H1 (cell line): ENCODE results near the gene PLSCR5. TPM values are rescaled to one million over a fixed set of nuclear protein-coding genes. Genes with fewer than 3 reads are reported as not detected.

Experiments
- CTCF ChIA-PET: fragments of 300-600 bp; sonication (Branson Sonifier 250); formaldehyde crosslinking; loops from one replicate; lab custom pipeline; 2021; ENCODE audit not compliant: partially characterized antibody; lab: Charles Lee
- POLR2A ChIA-PET: fragments of 300-600 bp; sonication (Branson Sonifier 250); formaldehyde crosslinking; loops from one replicate; lab custom pipeline; 2021; ENCODE audit warnings: inconsistent platforms; ENCODE audit not compliant: partially characterized antibody; lab: Charles Lee
- DNase-seq, 2 experiments: peaks; one replicate each; pipeline versions ENCODE4 v3.0.0 to v3.0.0-alpha.2; 2010 to 2022; ENCODE audit warnings: low spot score in 2 of 2, low read depth in 1 of 2, mixed read lengths in 1 of 2
- FAIRE-seq: peaks from 2 replicates; lab custom pipeline; 2011; peaks lifted over from hg19 to GRCh38; lab: Jason Lieb, UNC
- H2AFZ ChIP-seq: 2 replicates; pipeline ENCODE4 v1.8.1; 2012; ENCODE audit warnings: low read length, inconsistent platforms
- H2AK5ac ChIP-seq: 2 replicates; pipeline ENCODE4 v1.6.1; 2013; ENCODE audit warnings: low read depth, low read length
- H2BK120ac ChIP-seq: replicated peaks from 2 replicates; pipeline ENCODE3; 2013; ENCODE audit warnings: low read depth, low read length, inconsistent platforms
- H2BK12ac ChIP-seq: 2 replicates; pipeline ENCODE4 v1.6.1; 2013; ENCODE audit warnings: low read depth, low read length
- H2BK15ac ChIP-seq: 2 replicates; pipeline ENCODE4 v1.6.1; 2013; ENCODE audit warnings: low read length
- H2BK20ac ChIP-seq: 2 replicates; pipeline ENCODE4 v1.6.1; 2013; ENCODE audit warnings: low read length
- H2BK5ac ChIP-seq: 2 replicates; pipeline ENCODE4 v1.6.1; 2013; ENCODE audit warnings: low read depth, low read length
- H3K14ac ChIP-seq: 2 replicates; pipeline ENCODE4 v1.6.1; 2013; ENCODE audit warnings: inconsistent platforms; ENCODE audit not compliant: insufficient read length
- H3K18ac ChIP-seq: 2 replicates; pipeline ENCODE4 v1.6.1; 2013; ENCODE audit warnings: low read length; ENCODE audit errors: extremely low read depth
- H3K23ac ChIP-seq: 2 replicates; pipeline ENCODE4 v1.6.1; 2013; ENCODE audit warnings: inconsistent platforms; ENCODE audit not compliant: insufficient read length
- H3K23me2 ChIP-seq: 2 replicates; pipeline ENCODE4 v1.6.1; 2013; ENCODE audit warnings: low read depth, low read length
- H3K27ac ChIP-seq: 2 replicates; pipeline ENCODE4 v1.6.1; 2011; ENCODE audit warnings: low read depth, low read length, inconsistent platforms
- H3K27me3 ChIP-seq, 4 experiments: replicated peaks in 1 of 4; 1 replicate in 1 of 4; 2 replicates in 3 of 4; pipeline versions ENCODE4 v1.6.1 to v1.8.1; 2011 to 2013; ENCODE audit warnings: low read length in 3 of 4, mild to moderate bottlenecking in 3 of 4, inconsistent platforms in 2 of 4, mixed read lengths in 2 of 4, moderate library complexity in 1 of 4; ENCODE audit not compliant: control insufficient read depth in 3 of 4, insufficient read depth in 3 of 4; ENCODE audit errors: extremely low read depth in 1 of 4
- H3K36me3 ChIP-seq, 4 experiments: 2 replicates each; pipeline versions ENCODE4 v1.6.1 to v1.8.1; 2011 to 2013; ENCODE audit warnings: mild to moderate bottlenecking in 4 of 4, low read length in 3 of 4, moderate library complexity in 2 of 4, control low read depth in 1 of 4, inconsistent platforms in 1 of 4; ENCODE audit not compliant: insufficient read depth in 4 of 4, control insufficient read depth in 2 of 4
- H3K4ac ChIP-seq: replicated peaks from 2 replicates; pipeline ENCODE3; 2013; ENCODE audit warnings: low read length, low read depth, mixed read lengths, inconsistent platforms; ENCODE audit not compliant: insufficient read length
- H3K4me1 ChIP-seq, 4 experiments: replicated peaks in 1 of 4; 1 replicate in 1 of 4; 2 replicates in 3 of 4; pipeline versions ENCODE4 v1.6.1 to v1.8.1; 2011 to 2013; ENCODE audit warnings: low read length in 3 of 4, inconsistent platforms in 2 of 4, mixed read lengths in 1 of 4; ENCODE audit not compliant: insufficient read depth in 4 of 4, control insufficient read depth in 3 of 4
- H3K4me2 ChIP-seq, 2 experiments: 2 replicates each; pipeline versions ENCODE4 v1.6.1 to v1.8.1; 2011 to 2013; ENCODE audit warnings: low read depth in 2 of 2, low read length in 2 of 2, control low read depth in 1 of 2, inconsistent platforms in 1 of 2, mild to moderate bottlenecking in 1 of 2; ENCODE audit not compliant: insufficient read depth in 1 of 2
- H3K4me3 ChIP-seq, 4 experiments: fragments of 200-600, 300-600 bp in 1 of 4; sonication (generic), shearing (Covaris generic), sonication (Bioruptor Twin) in 1 of 4; 2 replicates each; pipeline versions ENCODE4 v1.5.1 to v1.8.1; 2011 to 2016; ENCODE audit warnings: low read length in 4 of 4, low read depth in 3 of 4, control low read depth in 2 of 4, inconsistent platforms in 2 of 4, mild to moderate bottlenecking in 2 of 4, mixed read lengths in 1 of 4, moderate library complexity in 1 of 4; ENCODE audit not compliant: insufficient read depth in 2 of 4; ENCODE audit errors: extremely low read depth in 1 of 4
- H3K56ac ChIP-seq: replicated peaks from 2 replicates; pipeline ENCODE3; 2013; ENCODE audit warnings: low read depth, mild to moderate bottlenecking, mixed read lengths, low read length, inconsistent platforms; ENCODE audit not compliant: insufficient read length
- H3K79me1 ChIP-seq: 2 replicates; pipeline ENCODE4 v1.6.1; 2013; ENCODE audit warnings: low read depth, low read length, control low read depth
- H3K79me2 ChIP-seq, 2 experiments: 2 replicates each; pipeline versions ENCODE4 v1.6.1 to v1.8.1; 2012 to 2013; ENCODE audit warnings: low read length in 2 of 2, mild to moderate bottlenecking in 2 of 2, inconsistent platforms in 1 of 2; ENCODE audit not compliant: insufficient read depth in 2 of 2, control insufficient read depth in 1 of 2
- H3K9ac ChIP-seq, 4 experiments: replicated peaks in 1 of 4; 1 replicate in 1 of 4; 2 replicates in 3 of 4; pipeline versions ENCODE4 v1.6.1 to v1.8.1; 2011 to 2013; ENCODE audit warnings: low read depth in 3 of 4, low read length in 3 of 4, control low read depth in 2 of 4, mild to moderate bottlenecking in 2 of 4, moderate library complexity in 2 of 4, inconsistent platforms in 1 of 4; ENCODE audit errors: extremely low read depth in 1 of 4
- H3K9me3 ChIP-seq, 2 experiments: 2 replicates each; pipeline versions ENCODE4 v1.6.1 to v1.8.1; 2012 to 2013; ENCODE audit warnings: mild to moderate bottlenecking in 2 of 2, moderate library complexity in 2 of 2, control low read depth in 1 of 2, inconsistent platforms in 1 of 2, low read depth in 1 of 2, low read length in 1 of 2, mixed read lengths in 1 of 2; ENCODE audit not compliant: insufficient read depth in 2 of 2
- H4K20me1 ChIP-seq, 2 experiments: replicated peaks in 1 of 2; 2 replicates each; pipeline versions ENCODE3 to v1.8.1; 2011 to 2013; ENCODE audit warnings: inconsistent platforms in 2 of 2, low read length in 2 of 2, mild to moderate bottlenecking in 1 of 2; ENCODE audit not compliant: insufficient read depth in 2 of 2, control insufficient read depth in 1 of 2
- H4K5ac ChIP-seq: 2 replicates; pipeline ENCODE4 v1.6.1; 2013; ENCODE audit warnings: low read length, low read depth, mixed read lengths, inconsistent platforms; ENCODE audit not compliant: insufficient read length
- H4K8ac ChIP-seq: 2 replicates; pipeline ENCODE4 v1.8.0; 2013; ENCODE audit warnings: mild to moderate bottlenecking, moderate library complexity, low read length, inconsistent platforms; ENCODE audit not compliant: insufficient read depth; ENCODE audit errors: extremely low read depth
- H4K91ac ChIP-seq: replicated peaks from 2 replicates; pipeline ENCODE3; 2013; ENCODE audit warnings: low read length, mixed read lengths, inconsistent platforms; ENCODE audit not compliant: insufficient read length
- POLR2A ChIP-seq, 2 experiments: IDR thresholded peaks; 1 replicate in 1 of 2; 2 replicates in 1 of 2; pipeline ENCODE4 v1.6.1; 2011; ENCODE audit warnings: low read depth in 2 of 2, low read length in 2 of 2, mild to moderate bottlenecking in 2 of 2; ENCODE audit errors: control extremely low read depth in 1 of 2
- WGBS, 2 experiments: shearing (Covaris generic) in 1 of 2; methylation state at CpG; one replicate each; pipeline versions ENCODE4 v1.1.6 to v1.1.7; 2013 to 2015; ENCODE audit warnings: low lambda C conversion rate in 2 of 2, mixed read lengths in 2 of 2, inconsistent platforms in 1 of 2, low coverage in 1 of 2, missing lambda C conversion rate in 1 of 2; ENCODE audit not compliant: insufficient replicate concordance in 2 of 2, insufficient coverage in 1 of 2, insufficient read length in 1 of 2; ENCODE audit errors: extremely low coverage in 1 of 2, missing lambda C conversion rate in 1 of 2; 5-methylcytosine and 5-hydroxymethylcytosine counted together
- polyA plus RNA-seq, 7 experiments: library from polyadenylated mRNA; depleted of rRNA in 3 of 7; stranded (reverse) in 5 of 7; unstranded in 2 of 7; fragments of >200 nt in 5 of 7; fragments of 200-250 nt in 2 of 7; gene quantifications; 1 replicate in 5 of 7; 2 replicates in 1 of 7; 4 replicates in 1 of 7; pipeline versions ENCODE4 v1.2.1 to v1.2.3, GENCODE V29; 2011 to 2013; ENCODE audit warnings: missing spikeins in 2 of 7, mixed read lengths in 2 of 7
- total RNA-seq: library from RNA; stranded (reverse); fragmentation: NEBNext Ultra II Directional; extraction: Animal tissue kit (Norgen Biotek cat#: 25700); gene quantifications from 2 replicates; pipeline ENCODE4 v1.2.1, GENCODE V29; 2021

PLSCR5 gene
- total and polyA plus RNA-seq, 2 of the 8 experiments (the other 6 are each of a cell fraction or from before 2014, with no cell fraction given): not detected

DNA sequence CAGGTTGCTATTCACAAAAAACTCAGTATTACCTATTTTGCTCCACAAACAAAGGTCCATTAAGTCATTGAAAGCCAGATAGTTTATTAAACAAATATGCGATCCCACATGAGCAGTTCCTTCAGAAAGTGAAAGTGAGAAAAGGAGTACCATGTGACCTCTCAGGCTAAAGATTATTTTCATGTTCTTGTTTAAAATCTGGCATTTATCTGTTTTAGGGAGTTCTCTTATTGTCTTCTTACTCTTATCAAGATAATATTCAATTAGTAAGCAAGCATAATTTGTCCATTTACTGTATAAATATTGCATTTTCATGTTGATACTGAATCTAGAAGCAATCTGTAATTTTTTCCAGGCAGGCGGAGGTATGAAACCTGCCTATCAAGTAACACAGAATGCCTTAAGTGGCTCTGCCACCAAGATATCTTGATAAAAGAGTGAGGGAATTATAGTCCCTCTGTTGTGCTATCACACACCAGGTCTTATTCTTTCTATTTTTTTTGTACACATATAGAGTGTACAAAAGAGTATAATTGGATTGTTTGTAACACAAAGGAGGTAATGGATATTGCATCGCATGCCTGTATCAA lies 20.1 kb upstream of the PLSCR5 start:
- no peak for FAIRE-seq
- no peaks in the 10 kb centered on the region for H3K27me3 ChIP-seq
- H3K4me1 ChIP-seq: no peaks in the 10 kb centered on the region
- WGBS, 2 experiments: 95% methylated on average over 3 of the region's 3 CpGs; no CpG with 5 or more reads in 1 of the 2 experiments
- H4K91ac ChIP-seq: no peak overlapping the region
- H2BK20ac ChIP-seq: no peak overlapping the region
- no peaks in the 10 kb centered on the region for H3K36me3 ChIP-seq
- no peak overlapping the region for H4K8ac ChIP-seq
- no peak overlapping the region for H3K9ac ChIP-seq
- no peak overlapping the region for H2AFZ ChIP-seq
- H2BK15ac ChIP-seq: no peak overlapping the region
- no peaks in the 10 kb centered on the region for H4K20me1 ChIP-seq
- no peak overlapping the region for H3K23ac ChIP-seq
- H3K4ac ChIP-seq: no peak overlapping the region
- no peak overlapping the region for H3K18ac ChIP-seq
- H3K79me2 ChIP-seq: no peaks in the 10 kb centered on the region
- H3K79me1 ChIP-seq: no peaks in the 10 kb centered on the region
- no peak overlapping the region for H2BK12ac ChIP-seq
- no peak overlapping the region for H4K5ac ChIP-seq
- no peak overlapping the region for H3K27ac ChIP-seq
- H3K9me3 ChIP-seq: no peaks in the 10 kb centered on the region
- no peak overlapping the region for H3K4me3 ChIP-seq
- H3K14ac ChIP-seq: no peak overlapping the region
- H2AK5ac ChIP-seq: no peak overlapping the region
- ChIA-PET CTCF (no interaction called here), POLR2A (no interaction called here)
- no peak overlapping the region for H2BK5ac ChIP-seq
- no peaks in the 10 kb centered on the region for H3K23me2 ChIP-seq
- no peak overlapping the region for H2BK120ac ChIP-seq
- H3K56ac ChIP-seq: no peak overlapping the region
- H3K4me2 ChIP-seq: no peak overlapping the region
- no peak for DNase-seq
- TF ChIP-seq POLR2A (IDR thresholded peaks at IDR 0.05; ENCODE audit: control extremely low read depth in 1 of 2, low read depth in 2 of 2, low read length in 2 of 2): no peak
